HTR-8/SVneo (cell line): Measurements from ENCODE around the gene GNPTAB.
"Not testable (repeated sequence)": the region's sequence is repeated elsewhere in the genome, so short reads cannot be mapped to it uniquely, and the experiment has no call there.

ENCODE experiments used
- DNase-seq: peaks from one replicate; pipeline ENCODE4 v3.0.0; 2011; ENCODE audit warnings: low spot score, mixed read lengths; ENCODE audit not compliant: insufficient read length
- FAIRE-seq: peaks from 2 replicates; lab custom pipeline; 2011; peaks lifted over from hg19 to GRCh38; lab: Jason Lieb, UNC

The GNPTAB gene

DNA sequence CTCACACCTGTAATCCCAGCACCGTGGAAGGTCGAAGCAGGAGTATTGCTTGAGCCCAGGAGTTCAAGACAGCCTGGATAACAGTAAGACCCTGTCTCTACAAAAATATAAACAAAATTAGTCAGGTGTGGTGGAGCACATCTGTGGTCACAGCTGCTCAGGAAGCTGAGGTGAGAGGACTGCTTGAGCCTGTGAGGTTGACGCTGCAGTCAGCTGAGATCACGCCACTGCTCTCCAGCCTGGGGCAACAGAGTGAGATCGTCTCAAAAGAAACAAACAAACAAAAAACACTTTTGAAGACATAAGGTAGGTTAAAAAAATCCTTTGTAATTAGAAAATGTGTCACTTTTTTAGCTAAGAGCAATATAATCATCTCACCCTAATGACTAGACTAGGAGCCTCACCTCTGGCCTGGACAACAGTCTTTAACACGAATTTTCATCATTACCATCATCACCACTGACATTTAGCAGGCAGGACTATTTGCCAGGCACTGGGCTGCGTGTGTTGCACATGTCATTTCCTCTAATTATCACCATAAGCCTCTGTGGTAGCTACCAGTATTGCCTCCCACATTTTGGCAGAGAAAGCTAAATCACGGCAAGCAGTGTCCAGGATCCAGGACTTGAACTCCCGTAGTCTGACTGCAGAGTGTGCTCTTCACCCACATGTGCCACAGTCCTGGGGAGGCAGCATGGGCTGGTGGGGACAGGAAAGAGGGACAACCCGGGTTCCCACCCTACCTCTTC, 86.9 kb downstream of the GNPTAB start:
- no peak for DNase-seq
- FAIRE-seq: no peak

DNA sequence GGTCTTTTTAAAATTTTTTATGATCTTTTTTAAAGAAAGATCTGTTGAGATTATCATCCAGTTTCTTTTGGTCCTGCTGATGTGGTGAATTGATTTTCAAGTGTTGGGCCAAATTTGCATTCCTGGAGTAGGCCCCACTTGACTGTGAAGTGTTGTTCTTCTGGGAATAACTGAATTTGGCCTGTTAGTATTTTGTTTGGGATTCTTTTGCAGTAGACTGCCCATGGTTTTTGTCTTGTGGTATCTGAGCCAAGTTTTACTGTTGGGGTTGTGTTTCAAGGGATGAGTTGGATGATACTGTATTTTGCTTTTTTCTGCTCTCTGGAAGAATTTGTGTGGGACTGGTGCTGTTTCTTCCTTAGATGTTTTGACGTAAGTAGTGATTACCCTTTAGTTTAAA, 87.5 kb downstream of the GNPTAB start:
- no peak for DNase-seq
- no peak for FAIRE-seq

DNA sequence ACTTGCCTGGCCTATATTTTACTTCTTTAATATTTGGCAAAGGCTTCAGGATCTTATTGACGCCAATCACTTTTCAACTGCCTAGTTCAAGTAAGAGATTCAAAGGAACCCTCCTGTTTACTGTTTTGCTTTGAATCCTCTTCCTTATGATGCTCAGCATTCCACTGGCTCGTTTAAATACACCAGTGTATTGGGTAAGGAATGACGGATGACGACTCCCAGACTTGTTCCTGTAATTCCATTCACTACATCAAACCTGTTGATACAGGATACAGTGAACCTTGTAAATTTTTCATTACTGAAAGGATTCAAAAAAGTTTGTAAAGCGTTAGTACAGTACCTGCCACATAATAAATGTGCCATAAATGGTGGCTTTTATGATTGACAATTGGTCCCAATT, 89.8 kb downstream of the GNPTAB start:
- FAIRE-seq: no peak
- no peak for DNase-seq

DNA sequence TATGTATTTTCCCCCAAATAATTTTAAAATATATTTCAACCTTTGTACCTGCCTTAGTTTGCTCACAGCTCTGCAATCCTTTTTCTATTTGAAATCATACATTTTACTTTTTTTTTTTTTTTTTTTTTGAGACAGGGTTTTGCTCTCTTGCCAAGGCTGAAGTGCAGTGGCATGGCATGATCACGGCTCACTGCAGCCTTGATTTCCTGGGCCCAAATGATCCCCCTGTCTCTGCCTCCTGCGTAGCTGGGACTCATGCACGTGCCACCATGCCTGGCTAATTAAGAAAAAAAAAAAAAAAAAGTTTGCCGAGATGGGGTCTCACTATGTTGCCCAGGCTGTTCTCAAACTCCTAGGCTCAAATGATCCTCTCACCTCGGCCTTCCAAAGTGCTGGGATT, 90.2 kb downstream of the GNPTAB start:
- DNase-seq: no peak
- FAIRE-seq: no peak

DNA sequence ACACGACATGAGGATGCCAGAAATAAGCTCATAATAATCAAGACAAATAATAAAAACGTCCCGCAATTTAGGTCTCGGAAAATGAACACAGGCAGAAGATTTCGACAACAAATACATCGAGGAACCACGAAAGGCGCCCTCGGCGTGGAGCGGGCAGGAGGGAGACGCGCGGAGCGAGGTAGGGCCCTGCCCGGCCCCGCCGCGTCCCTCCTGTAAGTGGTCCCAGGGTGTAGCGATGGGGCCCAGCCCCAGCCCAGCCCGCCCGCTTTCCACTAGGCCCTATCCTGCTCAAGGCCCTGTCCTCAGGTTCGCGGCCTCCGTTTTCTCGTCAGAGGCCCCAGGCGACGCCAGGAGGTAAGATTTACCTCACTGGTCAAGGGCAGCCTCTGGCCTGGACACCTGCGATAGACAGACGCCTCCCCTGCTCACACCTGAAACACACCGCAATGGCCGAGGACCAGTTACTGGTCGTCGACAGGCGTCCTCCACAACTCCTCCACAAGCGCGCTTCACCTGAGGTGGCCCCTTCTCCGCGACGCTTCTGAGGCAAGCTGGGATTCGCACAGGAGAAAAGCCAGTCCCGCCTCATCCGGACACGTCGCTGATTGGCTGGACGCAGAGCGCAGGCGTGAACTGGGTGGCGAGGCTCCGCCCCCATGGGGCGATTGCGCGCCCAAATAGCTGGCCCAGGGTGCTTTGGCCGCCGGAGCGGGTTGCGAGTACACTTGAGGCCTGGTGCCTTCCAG, 91.7 kb downstream of the GNPTAB start, which contains the start of gene SYCP3:
SYCP3 (minus strand) TSS at position 543 of the 746 bp plus-strand sequence. CDS start 1,527 bp downstream, outside the sequence.
- no peak for DNase-seq
- FAIRE-seq: no peak

DNA sequence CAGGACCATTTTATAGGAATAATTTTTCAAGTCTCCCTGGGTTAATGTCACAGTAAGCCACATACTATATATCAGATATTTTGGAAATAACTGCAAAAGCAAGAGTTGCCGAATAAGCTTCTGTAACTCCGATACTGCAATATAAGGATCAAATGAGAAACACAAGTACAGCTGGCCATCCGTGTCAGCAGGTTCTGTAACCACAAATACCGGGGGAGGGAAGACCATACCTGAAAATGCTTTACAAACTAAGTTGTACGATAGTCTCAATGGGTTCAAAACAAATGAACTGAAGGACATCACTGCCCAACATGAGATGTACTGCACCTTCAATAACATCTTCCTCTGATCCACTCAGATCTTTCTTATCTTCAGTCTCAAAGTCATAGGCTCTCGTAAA, 93.3 kb downstream of the GNPTAB start:
- DNase-seq (no peak), FAIRE-seq (no peak)

DNA sequence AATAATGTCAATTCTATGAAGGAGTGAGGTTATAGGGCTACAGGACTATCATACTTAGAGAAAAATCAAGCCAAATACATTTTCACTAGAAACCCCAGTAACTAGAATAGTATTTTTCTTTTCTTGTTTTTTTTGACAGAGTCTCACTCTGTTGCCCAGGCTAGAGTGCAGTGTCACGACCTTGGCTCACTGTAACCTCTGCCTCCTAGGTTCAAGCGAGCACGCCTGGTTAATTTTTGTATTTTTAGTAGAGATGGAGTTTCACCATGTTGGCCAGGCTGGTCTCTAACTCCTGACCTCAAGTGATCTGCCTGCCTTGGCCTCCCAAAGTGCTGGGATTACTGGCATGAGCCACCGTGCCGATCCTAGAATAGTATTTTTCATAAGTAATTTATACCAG, 96.3 kb downstream of the GNPTAB start:
- FAIRE-seq, DNase-seq: not testable (repeated sequence)

DNA sequence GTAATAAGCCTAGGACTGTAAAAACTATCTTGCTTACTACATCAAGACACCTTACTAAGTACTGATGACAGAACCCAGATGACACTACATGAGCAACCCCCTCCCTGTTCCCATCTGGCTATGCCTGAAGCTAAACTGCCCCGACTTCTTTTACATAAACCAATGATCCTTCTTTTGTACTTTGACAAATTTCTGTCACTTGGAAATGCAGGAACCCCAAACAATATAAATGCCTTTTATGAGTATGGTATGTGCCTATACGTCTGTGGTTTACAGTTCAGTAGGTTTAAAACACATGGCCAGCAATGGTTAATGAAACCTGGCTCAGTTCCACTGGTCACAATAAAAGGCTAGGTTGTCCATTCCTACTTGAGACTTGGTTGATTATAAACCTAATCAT, 97.6 kb downstream of the GNPTAB start:
- DNase-seq: no peak
- FAIRE-seq: no peak

DNA sequence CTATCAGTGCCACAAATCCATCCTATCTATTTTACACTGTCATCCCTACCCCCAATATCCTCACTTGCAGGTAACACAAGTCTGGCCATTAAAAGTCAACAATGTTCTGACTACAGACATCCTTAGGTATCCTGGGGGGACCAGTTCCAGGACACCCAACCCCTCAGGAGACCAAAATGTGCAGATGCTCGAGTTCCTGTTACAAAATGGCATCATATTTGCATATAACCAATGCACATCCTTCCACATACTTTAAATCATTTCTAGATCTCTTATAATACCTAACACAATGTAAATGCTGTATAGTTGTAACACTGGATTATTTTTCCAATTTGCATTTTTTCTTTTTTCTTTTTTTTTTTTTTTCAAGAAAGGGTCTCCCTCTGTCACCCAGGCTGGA, 98.4 kb downstream of the GNPTAB start:
- FAIRE-seq: no peak

DNA sequence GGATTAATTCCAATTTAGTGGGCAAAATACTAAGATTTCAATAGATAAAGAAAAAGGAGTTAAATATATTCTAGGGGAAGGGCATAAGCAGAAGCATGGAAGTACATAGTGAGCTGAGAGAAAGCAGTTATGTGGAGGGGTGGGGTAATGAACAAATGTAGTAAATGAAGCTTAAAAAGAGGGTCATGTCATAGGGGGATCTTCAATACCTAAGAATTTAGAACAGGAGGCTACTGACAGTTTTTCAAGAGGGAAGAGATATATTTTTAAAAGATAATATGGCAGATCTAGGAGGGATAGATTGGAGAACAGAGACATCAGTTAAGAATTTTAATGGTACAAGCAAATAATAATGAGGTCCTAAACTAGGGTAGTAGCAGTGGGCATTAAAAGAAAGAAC, 100.9 kb downstream of the GNPTAB start:
- FAIRE-seq: no peak
- no peak for DNase-seq

More for the DNA sequence above, 98.4 kb downstream of the GNPTAB start:
- DNase-seq: no peak

DNA sequence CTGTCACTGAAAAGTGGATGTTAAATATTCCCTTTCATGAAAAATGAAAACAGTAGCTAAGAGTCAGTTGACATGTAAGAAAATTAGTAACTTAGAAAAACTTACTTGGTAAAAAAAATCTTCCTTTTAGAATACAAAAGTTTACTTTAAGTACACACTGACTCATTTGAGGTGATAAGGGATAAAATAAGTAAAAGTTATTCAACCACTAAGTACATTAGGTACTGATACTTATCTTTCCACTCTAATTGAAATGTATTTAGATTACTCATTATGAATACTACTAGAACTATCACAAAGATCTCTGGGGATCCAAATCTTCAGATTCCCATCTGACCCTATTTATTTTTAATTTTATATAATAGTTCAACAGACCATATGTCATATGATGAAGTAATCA, 103.7 kb downstream of the GNPTAB start:
- DNase-seq (no peak), FAIRE-seq (no peak)

DNA sequence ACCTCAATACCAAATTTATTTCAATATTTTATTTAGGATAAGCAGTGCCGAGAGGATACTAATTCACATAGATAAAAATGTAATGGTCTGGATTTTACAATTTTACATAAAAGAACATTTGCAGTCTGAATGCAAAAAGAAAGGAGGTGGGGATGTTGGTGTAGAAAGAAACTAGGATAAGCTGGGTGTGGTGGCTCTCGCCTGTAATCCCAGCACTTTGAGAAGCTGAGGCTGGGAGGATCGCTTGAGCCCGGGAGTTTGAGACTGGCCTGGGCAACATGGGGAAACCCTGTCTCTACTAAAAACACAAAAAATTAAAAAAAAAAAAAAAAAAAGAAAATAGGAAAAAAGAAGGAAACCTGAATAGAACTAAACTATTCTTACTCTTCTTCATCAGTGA, 108.4 kb downstream of the GNPTAB start:
- DNase-seq (no peak), FAIRE-seq (no peak)

DNA sequence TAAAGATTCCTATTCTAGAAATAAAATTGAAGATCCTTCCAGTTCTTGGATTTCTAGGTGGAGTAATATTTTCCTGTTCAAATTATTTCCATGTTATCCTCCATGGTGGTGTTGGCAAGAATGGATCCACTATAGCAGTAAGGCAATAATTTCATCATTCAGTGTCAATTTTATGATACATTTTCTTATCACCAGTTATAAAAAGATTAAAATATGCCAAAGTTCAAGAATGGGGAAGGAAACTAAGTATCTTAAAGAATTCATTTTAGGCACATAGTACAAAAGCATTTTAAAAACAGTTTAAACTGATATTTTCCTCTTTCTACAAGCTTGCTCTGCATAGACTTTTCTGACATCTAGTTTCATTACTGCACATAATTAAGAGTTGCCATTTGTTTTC, 110.6 kb downstream of the GNPTAB start:
- DNase-seq (no peak), FAIRE-seq (no peak)

DNA sequence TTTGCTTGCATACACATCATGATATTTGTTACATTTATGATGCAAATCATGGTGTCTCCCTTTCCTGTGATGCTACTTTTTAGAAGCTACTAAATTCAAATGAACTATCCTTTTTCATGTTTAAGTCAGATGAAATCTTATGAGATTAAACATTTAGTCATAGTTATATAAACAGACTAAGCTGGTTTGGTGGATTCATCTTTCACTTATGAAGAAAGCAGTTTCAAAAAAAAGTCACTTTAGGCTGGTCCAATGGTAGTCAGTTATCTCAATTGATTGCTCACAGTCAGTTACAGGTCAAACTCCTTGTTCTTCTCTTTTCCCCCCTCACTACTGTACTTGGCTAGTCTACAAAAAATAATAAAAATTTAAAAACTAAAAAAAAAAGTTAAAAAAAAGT, 111.2 kb downstream of the GNPTAB start:
- no peak for DNase-seq
- no peak for FAIRE-seq

DNA sequence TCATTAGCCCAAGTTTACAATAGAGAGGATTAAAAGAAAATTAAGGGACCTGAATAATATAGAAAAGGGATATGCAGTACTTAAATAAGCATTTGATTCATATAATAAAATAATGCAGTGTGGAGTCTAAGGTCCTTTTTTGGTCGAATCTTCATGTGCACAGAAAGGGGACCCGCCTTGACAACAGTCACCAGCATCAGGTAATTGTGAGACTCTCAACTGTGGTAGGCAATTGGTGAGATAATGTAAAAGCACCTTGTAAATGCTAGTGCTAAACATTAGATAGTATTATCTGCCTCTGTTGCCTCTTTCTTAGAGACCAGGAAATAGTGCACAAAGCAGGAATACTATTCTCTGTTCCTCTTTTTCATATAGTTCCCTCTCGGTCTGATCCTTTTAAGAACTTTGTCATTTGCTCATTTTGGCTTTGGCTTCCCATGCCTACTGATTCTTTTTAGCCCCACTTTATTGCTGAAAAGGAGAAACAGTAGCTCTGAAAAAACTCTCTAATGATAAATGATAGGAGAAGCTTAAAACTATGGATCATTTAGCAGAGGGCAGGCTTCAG, 115.8 kb downstream of the GNPTAB start:
- FAIRE-seq: no peak
- no peak for DNase-seq

DNA sequence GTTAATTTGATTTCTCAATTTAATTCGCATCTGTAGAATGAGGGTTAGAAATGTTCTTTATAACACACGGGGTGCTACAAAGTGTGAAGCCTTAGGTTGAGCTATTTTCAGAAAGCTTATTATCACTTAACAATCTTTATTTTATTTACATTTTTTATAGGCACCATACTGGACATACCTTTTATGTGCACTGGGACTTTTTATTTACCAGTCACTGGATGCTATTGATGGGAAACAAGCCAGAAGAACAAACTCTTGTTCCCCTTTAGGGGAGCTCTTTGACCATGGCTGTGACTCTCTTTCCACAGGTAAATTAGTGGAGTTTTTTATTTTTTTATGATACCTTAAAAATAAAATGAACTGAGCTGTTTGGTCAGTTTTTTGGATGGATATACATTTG, 116.8 kb downstream of the GNPTAB start:
- FAIRE-seq (no peak), DNase-seq (no peak)

DNA sequence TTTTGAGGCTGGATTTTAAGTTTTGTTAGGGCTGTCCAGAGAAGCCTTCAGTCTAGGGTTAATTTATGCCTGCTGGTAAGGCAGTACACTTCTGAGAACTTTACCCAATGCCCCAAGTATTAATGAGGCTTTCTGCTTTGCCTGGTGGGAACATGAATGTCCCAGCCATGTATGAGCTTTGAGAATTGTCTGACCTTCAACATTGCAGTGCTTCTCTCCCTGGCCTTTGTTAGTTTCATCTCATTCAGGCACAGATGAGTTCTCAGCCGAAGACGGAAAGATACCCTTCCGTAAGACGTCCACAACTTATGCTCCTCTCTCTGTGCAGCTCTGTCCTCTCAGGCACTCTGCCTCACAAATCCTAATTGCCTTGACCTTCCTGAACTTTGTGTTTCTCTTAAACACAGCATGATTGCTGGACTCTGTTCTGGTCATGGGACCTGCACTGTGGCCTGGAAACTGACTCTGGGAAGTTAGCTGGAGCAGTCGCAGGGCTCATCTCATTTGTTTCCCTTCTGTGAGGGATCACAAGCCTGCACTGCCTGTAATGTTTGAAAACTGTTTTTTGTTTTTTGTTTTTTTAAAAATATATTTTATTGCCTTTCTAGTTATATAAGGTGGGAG, 117.6 kb downstream of the GNPTAB start:
- DNase-seq: no peak
- FAIRE-seq: no peak

DNA sequence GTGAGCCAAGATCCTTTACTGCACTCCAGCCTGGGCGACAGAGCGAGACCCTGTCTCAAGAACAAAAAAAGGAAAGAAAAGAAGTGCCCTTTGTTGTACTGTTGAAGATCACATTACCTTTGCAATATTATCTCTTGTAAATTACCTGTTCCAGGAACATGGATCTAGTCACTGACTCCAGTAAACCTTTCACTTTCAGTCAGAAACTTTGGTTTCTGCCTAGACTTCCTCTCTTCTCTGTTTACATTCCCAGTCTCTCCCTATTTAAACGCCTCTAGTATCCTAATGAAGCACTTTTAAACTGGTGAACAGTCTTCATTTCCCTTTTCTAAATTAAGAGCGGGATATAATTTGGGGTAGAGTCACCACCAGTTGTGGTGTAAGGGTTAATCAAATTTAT, 120.5 kb downstream of the GNPTAB start:
- DNase-seq (no peak), FAIRE-seq (no peak)

DNA sequence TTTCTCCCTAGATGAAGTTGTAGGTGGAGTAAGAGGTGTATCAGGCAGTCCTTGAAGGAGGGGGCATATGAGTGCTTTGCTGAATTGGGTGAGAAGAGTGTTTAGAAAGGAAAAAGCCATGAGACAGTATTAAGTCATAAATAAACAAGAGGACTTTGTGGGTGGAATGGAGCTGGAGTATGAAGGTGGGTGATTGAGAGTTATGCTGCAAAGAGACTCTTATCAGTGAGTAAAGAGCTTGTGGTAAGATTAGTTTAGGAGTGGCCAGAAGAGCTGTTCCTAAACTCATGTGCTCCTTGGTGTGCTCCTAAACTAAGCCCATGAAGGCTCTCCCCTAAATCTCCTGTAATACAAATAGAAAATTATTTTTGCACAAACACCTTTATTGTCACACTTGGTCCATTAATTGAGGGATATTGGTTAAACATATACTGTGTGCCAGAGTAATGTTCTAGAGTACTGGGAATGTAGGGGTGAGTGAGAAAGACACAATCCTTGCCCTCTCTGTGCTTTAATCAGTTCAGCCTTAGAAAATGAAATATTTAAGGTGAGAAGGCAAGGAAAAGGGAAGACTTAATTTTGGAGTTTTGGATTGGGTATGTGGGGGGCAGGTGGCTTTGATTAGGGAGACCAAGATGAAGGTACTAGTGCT, 123.5 kb downstream of the GNPTAB start:
- FAIRE-seq (no peak), DNase-seq (no peak)

DNA sequence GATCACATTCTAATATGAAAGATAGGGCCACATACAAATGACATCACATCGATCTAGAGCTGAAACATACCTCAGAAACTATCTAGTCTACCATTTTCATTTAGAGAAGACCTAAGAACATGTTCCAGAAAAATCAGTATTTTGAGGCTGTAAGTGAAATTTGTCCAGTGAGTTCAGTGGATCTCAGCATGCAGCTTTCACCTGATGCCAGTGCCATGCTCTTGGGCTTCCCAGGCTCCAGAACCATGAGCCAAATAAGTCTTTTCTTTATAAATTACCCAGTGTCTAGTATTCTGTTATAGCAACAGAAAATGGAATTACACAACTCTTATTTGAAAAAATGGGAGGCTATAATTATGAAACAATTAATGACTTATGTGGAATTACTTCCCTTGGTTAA, 124.4 kb downstream of the GNPTAB start:
- DNase-seq (no peak), FAIRE-seq (no peak)
